GM18499 (cell line): ENCODE data around the gene ABCA1.
A peak's percentile ranks its signal among the peaks of the same experiment; 100 is the strongest.
"Not testable (repeated sequence)": the region's sequence is repeated elsewhere in the genome, so short reads cannot be mapped to it uniquely, and the experiment has no call there.

ENCODE experiments used
- ATAC-seq: cut with Tn5 transposase; IDR thresholded peaks from one replicate; pipeline ENCODE4 v1.9.1; 2021; ENCODE audit warnings: moderate number of reproducible peaks; ENCODE audit not compliant: insufficient read depth, unreplicated experiment

The ABCA1 gene

DNA sequence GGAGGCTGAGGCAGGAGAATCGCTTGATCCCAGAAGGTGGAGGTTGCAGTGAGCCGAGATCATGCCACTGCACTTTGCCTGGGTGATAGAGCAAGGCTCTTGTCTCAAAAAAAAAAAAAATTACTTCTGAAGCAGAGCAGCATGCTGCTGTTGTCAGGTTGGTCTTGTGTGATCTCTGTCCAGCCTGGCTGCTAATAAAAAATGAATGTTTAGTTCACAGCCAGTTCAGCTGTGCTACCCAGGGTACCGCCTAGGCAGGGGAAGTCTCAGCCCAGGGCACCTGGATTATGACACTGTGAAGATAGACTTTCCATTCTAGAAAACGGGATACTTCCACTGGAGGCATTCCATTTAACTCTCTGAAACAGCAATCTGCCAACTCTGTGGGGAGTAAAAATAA lies 23.5 kb upstream of the ABCA1 start:
- no peak for ATAC-seq

DNA sequence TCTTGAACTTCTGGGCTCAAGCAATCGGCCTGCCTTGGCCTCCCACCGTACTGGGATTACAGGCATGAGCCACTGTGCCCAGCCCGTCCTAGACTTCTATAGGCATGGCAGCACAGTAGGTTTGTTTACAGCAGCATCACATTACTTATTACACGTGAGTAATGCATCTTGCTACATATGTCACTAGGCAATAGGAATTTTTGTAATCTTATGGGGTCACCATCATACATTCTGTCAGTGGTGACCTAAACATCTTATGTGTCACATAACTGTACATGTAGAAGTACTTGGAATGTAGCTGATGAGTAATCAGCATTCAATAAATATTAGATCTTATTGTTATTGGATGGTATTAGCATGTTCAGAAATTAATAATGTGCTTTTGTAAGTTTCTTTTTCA lies 22.9 kb upstream of the ABCA1 start:
- ATAC-seq = no peak

- ATAC-seq = no peak
These were observed 20.3 kb upstream of the ABCA1 start for GRCh38 chr9:104948277-104948676.

DNA sequence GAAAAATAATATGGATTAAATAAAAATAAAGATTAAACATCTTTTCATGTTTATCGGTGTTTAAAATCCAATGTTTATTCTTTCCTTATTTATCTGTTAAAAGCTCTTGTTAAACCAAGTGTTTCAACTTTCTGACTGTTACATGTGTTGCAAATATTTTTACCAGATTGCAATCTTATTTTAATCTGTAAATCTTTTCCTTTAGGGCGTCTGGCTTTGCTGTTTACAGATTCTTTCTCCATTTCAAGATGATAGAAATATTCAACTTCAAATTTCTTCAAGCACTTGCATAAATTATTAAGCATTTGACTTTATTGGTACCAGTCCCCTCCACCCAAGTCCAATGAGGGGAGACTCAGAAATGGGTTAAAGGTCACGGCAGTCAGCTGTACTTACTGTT lies 16.9 kb upstream of the ABCA1 start:
- ATAC-seq = no peak

DNA sequence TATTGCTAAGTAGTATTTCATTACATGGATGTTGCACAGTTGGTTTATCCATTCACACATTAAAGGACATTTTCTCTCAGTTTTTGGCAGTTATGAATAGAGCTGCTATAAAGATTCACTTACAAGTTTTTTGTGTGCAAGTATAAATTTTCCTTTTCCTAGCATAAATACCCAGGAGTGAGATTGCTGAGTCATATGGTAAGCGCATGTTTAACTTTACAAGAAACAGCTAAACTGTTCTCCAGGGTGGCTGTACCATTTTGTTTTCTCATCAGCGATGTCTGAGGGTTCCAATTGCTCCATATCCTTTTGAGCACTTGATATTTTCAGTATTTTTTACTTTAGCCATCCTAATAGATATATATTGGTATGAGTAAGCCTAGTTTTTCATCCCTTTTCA lies 16.4 kb upstream of the ABCA1 start:
- no peak for ATAC-seq

DNA sequence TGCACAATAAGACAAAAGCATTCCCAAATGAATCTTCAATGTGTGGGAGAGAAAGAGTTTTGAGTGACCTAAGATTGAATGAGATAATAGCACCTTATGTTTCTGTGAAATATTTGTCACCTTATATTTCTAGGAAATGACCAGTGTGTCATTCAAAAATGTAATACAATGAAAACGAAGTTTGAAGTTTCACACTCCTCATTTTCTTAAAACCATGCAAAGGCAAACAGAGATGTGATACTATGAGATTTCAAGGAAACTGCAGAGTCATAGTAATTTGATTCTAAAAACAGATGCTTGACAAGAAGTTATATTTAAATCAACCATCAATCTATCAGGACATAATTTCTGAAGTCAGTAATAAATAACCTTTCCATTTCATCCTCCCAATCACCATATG lies 13.6 kb upstream of the ABCA1 start:
- no peak for ATAC-seq

GRCh38 chr9:104936291-104936690 lies 8.3 kb upstream of the ABCA1 start:
- no peak for ATAC-seq

DNA sequence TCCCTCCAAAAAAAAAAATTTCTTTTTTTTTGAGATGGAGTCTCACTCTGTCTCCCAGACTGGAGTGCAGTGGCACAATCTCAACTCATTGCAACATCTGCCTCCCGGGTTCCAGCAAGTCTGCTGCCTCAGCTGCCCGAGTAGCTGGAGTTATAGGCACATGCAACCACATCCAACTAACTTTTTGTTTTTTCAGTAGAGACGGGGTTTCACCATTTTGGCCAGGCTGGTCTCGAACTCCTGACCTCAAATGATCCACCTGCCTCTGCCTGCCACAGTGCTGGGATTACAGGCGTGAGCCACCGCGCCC lies 7.5 kb upstream of the ABCA1 start:
- ATAC-seq = not testable (repeated sequence)

DNA sequence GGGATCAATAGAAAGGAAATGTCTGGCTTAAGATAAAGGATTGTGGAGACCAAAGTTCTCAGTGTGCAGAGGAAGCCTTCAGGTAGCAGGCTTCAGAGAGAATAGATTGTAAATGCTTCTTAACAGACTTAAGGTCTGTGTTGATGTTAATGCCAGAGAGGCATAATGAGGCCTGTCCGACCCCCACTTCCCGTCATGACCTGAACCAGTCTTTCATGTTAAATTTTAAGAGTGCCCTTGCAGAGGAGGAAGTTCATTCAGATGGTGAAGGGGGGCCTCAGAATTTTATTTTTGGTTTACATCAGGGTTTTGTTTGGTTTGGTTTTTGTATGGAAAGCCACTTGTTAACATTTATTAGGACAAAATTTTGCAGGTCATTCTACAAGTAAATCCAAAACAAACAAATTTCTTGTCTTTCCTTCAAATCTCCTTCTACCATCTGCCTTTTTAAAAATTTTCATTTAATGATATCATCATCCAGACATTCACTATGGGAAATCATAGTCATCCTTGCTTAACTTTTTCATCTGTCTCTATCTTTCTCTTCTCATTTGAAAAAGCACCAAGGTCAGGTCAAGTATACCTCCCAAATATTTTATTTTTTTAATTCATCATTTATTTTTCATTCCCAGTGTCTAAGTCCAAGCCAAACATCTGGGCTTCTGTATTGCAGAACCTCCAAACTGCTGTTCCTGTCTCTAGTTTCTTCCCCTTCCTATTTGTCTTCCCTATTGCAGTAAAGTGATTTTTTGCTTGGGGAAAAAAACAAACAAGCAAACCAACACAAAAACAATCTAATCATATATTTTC lies 6.9 kb upstream of the ABCA1 start:
- ATAC-seq = no peak

DNA sequence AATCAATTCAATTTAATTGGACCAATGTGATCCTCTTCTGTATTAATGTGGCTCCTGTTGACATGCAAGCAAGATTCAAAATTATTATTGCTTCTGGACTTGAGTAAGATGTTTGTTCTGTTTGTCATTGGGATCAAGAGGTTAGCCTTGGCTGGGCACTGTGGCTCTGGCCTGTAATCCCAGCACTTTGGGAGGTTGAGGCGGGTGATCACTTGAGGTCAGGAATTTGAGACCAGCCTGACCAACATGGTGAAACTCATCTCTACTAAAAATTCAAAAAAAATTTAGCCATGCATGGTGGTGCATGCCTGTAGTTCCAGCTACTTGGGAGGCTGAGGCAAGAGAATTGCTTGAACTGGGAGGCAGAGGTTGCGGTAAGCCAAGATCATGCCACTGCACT lies 5.1 kb upstream of the ABCA1 start:
- not testable (repeated sequence) for ATAC-seq

- ATAC-seq = no peak
These were observed 3.3 kb upstream of the ABCA1 start for GRCh38 chr9:104931256-104931655.

DNA sequence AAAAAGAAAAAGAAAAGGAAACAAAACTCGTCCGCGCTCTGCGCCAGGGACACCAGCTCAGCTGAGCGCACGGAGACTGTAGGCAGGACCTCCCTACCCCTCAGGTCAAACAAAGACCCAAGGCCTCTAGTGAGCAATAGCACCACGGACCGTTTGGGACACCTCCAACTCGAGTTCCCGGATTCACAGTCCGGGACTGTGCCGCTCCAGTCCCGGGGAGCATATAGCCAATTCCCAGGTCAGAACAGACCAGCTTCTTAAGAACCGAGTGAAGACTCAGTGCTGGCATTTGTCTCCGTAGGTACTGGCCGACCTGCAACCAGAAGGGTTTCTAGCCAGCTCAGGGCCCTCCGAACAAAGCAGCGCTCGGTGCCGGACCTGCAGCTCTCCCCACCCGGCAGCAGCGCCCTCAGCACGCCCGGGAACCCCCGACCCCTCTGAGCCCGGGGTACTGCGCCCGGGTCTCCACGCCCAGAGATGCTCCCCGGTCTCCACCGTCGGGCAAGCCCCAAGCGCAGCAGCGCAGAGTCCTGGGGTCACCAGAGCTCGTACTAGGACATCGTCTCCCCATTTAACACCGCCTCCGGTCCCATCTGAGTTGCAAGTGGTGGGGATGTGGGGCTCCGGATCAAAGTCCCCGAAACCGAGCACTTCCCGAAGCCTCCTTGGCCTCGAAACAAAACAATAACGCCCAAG lies 591 bp downstream of the ABCA1 start:
- no peak for ATAC-seq

DNA sequence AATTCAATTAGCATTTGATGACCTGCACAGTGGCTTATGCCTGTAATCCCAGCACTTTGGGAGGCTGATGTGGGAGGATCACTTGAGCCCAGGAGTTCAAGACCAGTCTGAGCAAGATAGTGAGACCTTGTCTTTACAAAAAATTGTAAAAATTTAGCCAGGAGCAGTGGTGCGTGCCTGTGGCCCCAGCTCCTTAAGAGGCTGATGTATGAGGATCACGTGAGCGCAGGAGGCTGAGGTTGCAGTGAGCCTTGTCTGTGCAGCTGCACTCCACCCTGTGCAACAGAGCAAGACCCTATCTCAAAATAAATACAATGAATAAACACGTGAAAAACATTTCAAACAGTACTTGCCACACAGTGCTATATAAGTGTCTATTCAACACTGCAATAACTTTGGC lies 4.2 kb downstream of the ABCA1 start:
- ATAC-seq = peak; percentile 46

DNA sequence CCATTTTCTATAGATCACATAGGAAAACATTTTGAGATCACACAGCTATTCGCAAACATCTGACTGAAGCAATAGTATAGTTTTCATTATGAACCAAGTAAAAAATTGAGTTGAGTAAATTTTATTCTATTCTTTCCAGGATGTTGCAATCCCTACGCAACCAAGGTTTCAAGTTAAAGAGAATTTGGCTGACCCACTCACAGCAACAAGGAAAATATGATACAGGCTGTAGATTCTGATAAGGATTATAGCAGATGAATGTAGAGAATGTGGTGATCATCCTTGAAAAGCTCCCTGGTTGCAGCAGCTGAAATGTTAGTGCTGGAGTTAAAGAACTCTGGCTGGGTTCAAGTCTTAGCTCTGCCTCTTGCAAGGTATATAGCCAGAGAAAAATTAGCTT lies 4.7 kb downstream of the ABCA1 start:
- ATAC-seq = no peak

GRCh38 chr9:104922748-104923147 lies 5.2 kb downstream of the ABCA1 start:
- not testable (repeated sequence) for ATAC-seq

DNA sequence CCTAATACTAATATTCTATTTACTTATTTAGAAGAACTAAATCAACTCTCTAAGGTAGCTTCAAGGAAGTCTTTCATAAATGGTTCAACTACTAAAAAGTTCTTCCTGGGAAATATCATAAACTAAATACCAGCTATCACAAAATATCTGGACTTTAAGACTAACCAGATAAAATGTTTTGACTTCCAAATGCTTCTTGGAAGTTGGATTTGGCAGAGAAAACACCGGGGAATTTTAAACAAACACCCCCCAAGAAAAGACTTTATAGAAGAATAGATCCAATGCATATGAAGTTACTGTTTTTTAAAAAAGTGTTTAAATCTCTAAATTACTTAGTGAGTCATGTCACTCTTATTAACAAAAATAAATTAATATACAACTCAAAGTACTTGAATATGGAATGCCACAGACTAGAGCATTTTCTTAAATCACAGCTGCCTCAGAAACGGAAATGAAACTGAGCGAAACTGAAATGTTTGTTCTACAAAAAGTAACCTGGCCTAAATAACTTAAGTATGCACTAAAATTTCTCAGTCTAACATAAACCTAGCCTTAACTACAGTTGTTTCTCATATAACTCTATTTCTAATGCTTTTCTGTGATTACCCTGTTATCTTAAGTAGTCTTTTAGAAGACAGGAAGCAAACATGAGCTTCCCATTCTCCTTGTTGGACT lies 6.8 kb downstream of the ABCA1 start:
- ATAC-seq = no peak

DNA sequence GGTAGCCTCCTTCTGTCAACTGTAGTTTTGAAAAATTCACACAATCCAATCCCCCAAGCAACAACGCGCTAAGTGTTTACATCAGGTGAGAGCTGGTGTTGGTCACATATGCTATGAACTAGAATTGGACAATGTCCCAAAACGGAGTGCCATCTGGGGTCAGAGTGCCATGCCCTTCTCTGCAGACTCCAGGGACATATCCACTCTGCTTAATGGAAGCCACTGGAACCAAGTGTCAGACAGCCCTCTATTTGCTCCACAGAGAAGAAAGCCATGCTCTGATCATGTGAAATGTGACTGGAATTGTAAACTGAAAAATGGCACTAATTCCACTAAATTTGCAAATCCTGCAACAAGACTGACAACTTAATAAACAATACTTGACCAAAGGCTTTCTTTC lies 12.2 kb downstream of the ABCA1 start:
- ATAC-seq = no peak

DNA sequence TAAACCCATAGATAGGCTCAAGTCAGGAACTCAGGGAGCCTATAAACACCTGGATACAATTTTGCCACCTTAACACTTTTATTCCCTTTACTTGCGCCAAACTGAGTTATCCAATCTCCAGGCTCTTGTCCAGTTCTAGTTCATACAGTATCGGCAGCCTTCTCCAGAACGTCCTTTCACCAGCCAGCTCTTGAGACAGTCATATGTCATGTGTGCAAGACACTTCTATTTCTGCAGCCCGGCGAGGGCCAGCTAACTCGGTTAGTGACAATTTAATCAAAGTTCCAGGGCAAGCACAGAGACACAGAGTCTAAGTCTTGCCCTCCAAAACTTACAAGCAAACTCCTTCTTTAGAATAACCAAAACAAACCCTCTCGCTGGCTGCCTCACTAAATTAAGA lies 12.9 kb downstream of the ABCA1 start:
- ATAC-seq = no peak

GRCh38 chr9:104914466-104914865 lies 13.5 kb downstream of the ABCA1 start:
- no peak for ATAC-seq

GRCh38 chr9:104912606-104913005 lies 15.3 kb downstream of the ABCA1 start:
- ATAC-seq = no peak

DNA sequence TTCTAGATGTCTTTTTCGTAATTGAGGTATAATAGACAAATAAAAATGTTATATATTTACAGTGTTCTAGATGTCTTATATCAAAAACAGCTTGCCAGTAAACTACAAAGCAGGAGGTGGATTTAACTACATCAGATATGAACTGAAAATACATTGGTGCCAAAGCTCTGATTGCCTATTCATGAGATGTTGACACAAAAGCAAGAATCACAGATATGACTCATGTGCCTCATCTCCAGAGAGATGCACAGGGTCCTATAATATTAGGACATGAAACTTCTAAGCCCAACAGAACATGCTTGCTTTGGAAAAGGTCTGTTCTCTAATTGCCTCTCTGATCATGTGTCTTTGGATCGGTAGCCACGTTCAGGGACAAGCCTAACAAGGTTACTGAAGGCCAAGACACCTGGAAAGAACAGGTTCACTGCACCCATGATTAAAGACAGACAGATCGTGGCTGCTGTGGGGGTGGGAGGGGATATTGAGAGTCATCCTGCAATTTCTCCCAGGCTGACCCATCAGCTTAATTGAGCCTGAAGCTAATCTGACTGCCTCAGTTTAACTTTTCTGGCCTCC lies 16.8 kb downstream of the ABCA1 start:
- no peak for ATAC-seq
